WTC11 (cell line): ENCODE data around the gene TMEM143. TPM values are rescaled to one million over a fixed set of nuclear protein-coding genes. Genes with fewer than 3 reads are reported as not detected.
A peak's percentile ranks its signal among the peaks of the same experiment; 100 is the strongest.

Experiments
- ATAC-seq: fragments of 200-7000 bp; cut with Tn5 transposase; 2 replicates; pipeline ENCODE4 v1.10.0; 2021; ENCODE audit warnings: mild to moderate bottlenecking, moderate library complexity
- CTCF ChIA-PET: fragments of 300-600 bp; sonication (Branson Sonifier 250); formaldehyde crosslinking; loops from one replicate; lab custom pipeline; 2021; ENCODE audit warnings: antibody characterized with exemption; lab: Charles Lee
- POLR2A ChIA-PET: fragments of 350-600 bp; sonication (Branson Sonifier 250); formaldehyde crosslinking; loops from one replicate; lab custom pipeline; 2021; ENCODE audit warnings: antibody characterized with exemption; lab: Charles Lee
- DNase-seq: peaks from one replicate; pipeline ENCODE4 v3.0.0; 2021; ENCODE audit warnings: low spot score
- H3K27ac Mint-ChIP-seq: 2 replicates; pipeline ENCODE4 v1.8.0; 2021; ENCODE audit warnings: mixed read lengths
- H3K27me3 Mint-ChIP-seq: 2 replicates; pipeline ENCODE4 v1.8.0; 2021; ENCODE audit warnings: low read depth, mild to moderate bottlenecking, moderate library complexity, mixed read lengths
- H3K36me3 Mint-ChIP-seq: 2 replicates; pipeline ENCODE4 v1.8.0; 2021; ENCODE audit warnings: mixed read lengths
- H3K4me1 Mint-ChIP-seq: 2 replicates; pipeline ENCODE4 v1.8.0; 2022; ENCODE audit warnings: mixed read lengths
- H3K4me3 Mint-ChIP-seq: 2 replicates; pipeline ENCODE4 v1.8.0; 2021; ENCODE audit warnings: mild to moderate bottlenecking, moderate library complexity, mixed read lengths
- H3K9me3 Mint-ChIP-seq: 2 replicates; pipeline ENCODE4 v1.8.0; 2021; ENCODE audit warnings: mixed read lengths
- CBFB ChIP-seq: sonication (generic); formaldehyde crosslinking; IDR thresholded peaks from 2 replicates; pipeline ENCODE4 v1.8.1; 2022; ENCODE audit warnings: mild to moderate bottlenecking, low read depth, missing genetic modification reagents
- CREM ChIP-seq: sonication (generic); formaldehyde crosslinking; IDR thresholded peaks from 2 replicates; pipeline ENCODE4 v1.8.1; 2022; ENCODE audit warnings: mild to moderate bottlenecking, missing genetic modification reagents, moderate library complexity
- FOXP1 ChIP-seq: sonication (generic); formaldehyde crosslinking; IDR thresholded peaks from 2 replicates; pipeline ENCODE4 v1.8.0; 2022; ENCODE audit warnings: missing genetic modification reagents, mild to moderate bottlenecking, moderate library complexity, borderline replicate concordance
- FOXP4 ChIP-seq: sonication (generic); formaldehyde crosslinking; IDR thresholded peaks from 2 replicates; pipeline ENCODE4 v1.8.0; 2022; ENCODE audit warnings: mild to moderate bottlenecking, missing genetic modification reagents
- HMGA2 ChIP-seq: fragments of 250-450 bp; sonication (Bioruptor Pico); IDR thresholded peaks from 2 replicates; pipeline ENCODE4 v1.4.0; 2021; ENCODE audit warnings: mild to moderate bottlenecking, moderate library complexity
- MAX ChIP-seq: sonication (generic); formaldehyde crosslinking; IDR thresholded peaks from 2 replicates; pipeline ENCODE4 v1.8.0; 2022; ENCODE audit warnings: mild to moderate bottlenecking, missing genetic modification reagents
- MYBL2 ChIP-seq: sonication (generic); formaldehyde crosslinking; IDR thresholded peaks from 2 replicates; pipeline ENCODE4 v1.8.1; 2023; ENCODE audit warnings: mild to moderate bottlenecking, moderate library complexity, missing genetic modification reagents
- NFE2L1 ChIP-seq: sonication (generic); formaldehyde crosslinking; IDR thresholded peaks from 2 replicates; pipeline ENCODE4 v1.8.1; 2023; ENCODE audit warnings: missing genetic modification reagents
- SOX15 ChIP-seq: fragments of 250-450 bp; sonication (Bioruptor Pico); IDR thresholded peaks from 2 replicates; pipeline ENCODE4 v1.9.0; 2021; ENCODE audit warnings: mild to moderate bottlenecking
- ZBTB43 ChIP-seq: sonication (generic); formaldehyde crosslinking; IDR thresholded peaks from 2 replicates; pipeline ENCODE4 v1.8.1; 2023; ENCODE audit warnings: mild to moderate bottlenecking, missing genetic modification reagents
- ZNF138 ChIP-seq: sonication (generic); formaldehyde crosslinking; conservative IDR thresholded peaks from 2 replicates; pipeline ENCODE4 v1.8.1; 2022; ENCODE audit warnings: mild to moderate bottlenecking, moderate library complexity, missing genetic modification reagents
- total RNA-seq: library from RNA; stranded (reverse); gene quantifications from 3 replicates; pipeline ENCODE4 v1.2.3, GENCODE V29; 2021
- TF ChIP-seq, protein P1 (sequence below): sonication (generic); formaldehyde crosslinking; IDR thresholded peaks from 2 replicates; pipeline ENCODE4 v1.8.1; 2022; ENCODE audit warnings: low read depth, mild to moderate bottlenecking, moderate library complexity, missing genetic modification reagents, borderline replicate concordance
- TF ChIP-seq, protein P2 (sequence below): sonication (generic); formaldehyde crosslinking; IDR thresholded peaks from 2 replicates; pipeline ENCODE4 v1.8.1; 2022; ENCODE audit warnings: low read depth, missing genetic modification reagents, borderline replicate concordance

The TMEM143 gene
- total RNA-seq, 1 experiment from 2014 or later, result 20.2 TPM

- Mint-ChIP-seq H3K4me3 (peak overlapping the region; percentile 92), H3K27ac (no peak overlapping the region)
- CTCF ChIA-PET, result interaction anchor here (0.6 to 1.4 kb wide), 3 partner anchors 17 to 47 kb away, joined by 3 to 5 read pairs (median 3); no protein-coding TSS in a partner anchor
- TF ChIP-seq HMGA2, result no peak
- TF ChIP-seq ZBTB43, result no peak
- TF ChIP-seq MAX (CRISPR knock-in tag), result no peak
- TF ChIP-seq, all 79 proteins: peak for 0
- Mint-ChIP-seq H3K9me3 (no peaks in the 10 kb centered on the region), H3K4me1 (peaks cover 69% of the 10 kb centered on the region), H3K27me3 (peaks cover 49% of the 10 kb centered on the region), H3K36me3 (no peaks in the 10 kb centered on the region)
- DNase-seq (no peak), ATAC-seq (no peak)
- POLR2A ChIA-PET, result interaction anchor here (0.6 to 1.5 kb wide), 2 partner anchors 16 to 153 kb away, joined by 3 read pairs; no protein-coding TSS in a partner anchor
Observed at GRCh38 chr19:48398102-48398374, 34.3 kb upstream of the TMEM143 start.

- Mint-ChIP-seq H3K4me3 (peak overlapping the region; percentile 92), H3K36me3 (no peaks in the 10 kb centered on the region), H3K9me3 (no peaks in the 10 kb centered on the region), H3K4me1 (peaks cover 69% of the 10 kb centered on the region), H3K27ac (no peak overlapping the region; the same call in none of the 2 replicates), H3K27me3 (peaks cover 54% of the 10 kb centered on the region)
- ATAC-seq (no peak), DNase-seq (no peak)
- POLR2A ChIA-PET, result no interaction called here
- CTCF ChIA-PET, result no interaction called here
- TF ChIP-seq FOXP4, result no peak
- TF ChIP-seq CREM (CRISPR knock-in tag), result no peak
- TF ChIP-seq MYBL2, result no peak
- TF ChIP-seq, protein P1, sequence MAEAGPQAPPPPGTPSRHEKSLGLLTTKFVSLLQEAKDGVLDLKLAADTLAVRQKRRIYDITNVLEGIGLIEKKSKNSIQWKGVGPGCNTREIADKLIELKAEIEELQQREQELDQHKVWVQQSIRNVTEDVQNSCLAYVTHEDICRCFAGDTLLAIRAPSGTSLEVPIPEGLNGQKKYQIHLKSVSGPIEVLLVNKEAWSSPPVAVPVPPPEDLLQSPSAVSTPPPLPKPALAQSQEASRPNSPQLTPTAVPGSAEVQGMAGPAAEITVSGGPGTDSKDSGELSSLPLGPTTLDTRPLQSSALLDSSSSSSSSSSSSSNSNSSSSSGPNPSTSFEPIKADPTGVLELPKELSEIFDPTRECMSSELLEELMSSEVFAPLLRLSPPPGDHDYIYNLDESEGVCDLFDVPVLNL (CRISPR knock-in tag), result no peak
- TF ChIP-seq SOX15 (CRISPR knock-in tag), result no peak
- no peak for TF ChIP-seq FOXP1
- no peak for TF ChIP-seq NFE2L1
- TF ChIP-seq, protein P2, sequence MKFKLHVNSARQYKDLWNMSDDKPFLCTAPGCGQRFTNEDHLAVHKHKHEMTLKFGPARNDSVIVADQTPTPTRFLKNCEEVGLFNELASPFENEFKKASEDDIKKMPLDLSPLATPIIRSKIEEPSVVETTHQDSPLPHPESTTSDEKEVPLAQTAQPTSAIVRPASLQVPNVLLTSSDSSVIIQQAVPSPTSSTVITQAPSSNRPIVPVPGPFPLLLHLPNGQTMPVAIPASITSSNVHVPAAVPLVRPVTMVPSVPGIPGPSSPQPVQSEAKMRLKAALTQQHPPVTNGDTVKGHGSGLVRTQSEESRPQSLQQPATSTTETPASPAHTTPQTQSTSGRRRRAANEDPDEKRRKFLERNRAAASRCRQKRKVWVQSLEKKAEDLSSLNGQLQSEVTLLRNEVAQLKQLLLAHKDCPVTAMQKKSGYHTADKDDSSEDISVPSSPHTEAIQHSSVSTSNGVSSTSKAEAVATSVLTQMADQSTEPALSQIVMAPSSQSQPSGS (CRISPR knock-in tag), result no peak
- no peak for TF ChIP-seq ZNF138 (CRISPR knock-in tag)
Observed at GRCh38 chr19:48397263-48398101, 33.7 kb upstream of the TMEM143 start.

- no peak overlapping the region for H3K4me3 Mint-ChIP-seq
- TF ChIP-seq HMGA2 (no peak), CBFB (CRISPR knock-in tag) (no peak)
- no peak for DNase-seq
- no peak for ATAC-seq
- H3K9me3 Mint-ChIP-seq, result no peaks in the 10 kb centered on the region
- H3K27me3 Mint-ChIP-seq, result peaks cover 57% of the 10 kb centered on the region
- peaks cover 65% of the 10 kb centered on the region for H3K4me1 Mint-ChIP-seq
- H3K36me3 Mint-ChIP-seq, result no peaks in the 10 kb centered on the region
- no peak overlapping the region for H3K27ac Mint-ChIP-seq
- POLR2A ChIA-PET, result no interaction called here
- CTCF ChIA-PET, result no interaction called here
Observed at GRCh38 chr19:48396824-48397176, 33.1 kb upstream of the TMEM143 start.
